SK-N-SH (cell line): Measurements from ENCODE around the gene MYO19. TPM values are rescaled to one million over a fixed set of nuclear protein-coding genes. Genes with fewer than 3 reads are reported as not detected.

Experiments
- CTCF ChIA-PET: fragments of 300-600, 350-600 bp; formaldehyde crosslinking; extraction: SDS; loops from one replicate; lab custom pipeline; 2021; lab: Yijun Ruan, JAX
- POLR2A ChIA-PET: fragments of 350-600 bp; sonication (Branson Sonifier 250); formaldehyde crosslinking; extraction: SDS; loops from one replicate; lab custom pipeline; 2020; ENCODE audit warnings: antibody characterized with exemption, inconsistent platforms; lab: Yijun Ruan, JAX
- DNase-seq: peaks from one replicate; pipeline ENCODE4 v3.0.0; 2012
- H2AFZ ChIP-seq: fragments of 200-600 bp; sonication (generic); 2 replicates; pipeline ENCODE4 v1.8.1; 2016; ENCODE audit warnings: antibody characterized with exemption, mild to moderate bottlenecking, low read depth
- H3F3A ChIP-seq: fragments of 200-600 bp; sonication (generic); replicated peaks from 2 replicates; pipeline ENCODE3; 2016; ENCODE audit warnings: antibody characterized with exemption, mild to moderate bottlenecking; ENCODE audit not compliant: insufficient read depth
- H3K27ac ChIP-seq, 2 experiments: fragments of 200-500 bp in 1 of 2; fragments of 200-600 bp in 1 of 2; sonication (Bioruptor generic) in 1 of 2; sonication (generic), shearing (Covaris generic) in 1 of 2; 2 replicates each; pipeline versions ENCODE4 v1.5.1 to v1.6.1; 2014 to 2016; ENCODE audit warnings: low read depth in 2 of 2, inconsistent platforms in 1 of 2, low read length in 1 of 2, mild to moderate bottlenecking in 1 of 2, mixed read lengths in 1 of 2
- H3K27me3 ChIP-seq: fragments of 200-600 bp; sonication (generic), shearing (Covaris generic); 2 replicates; pipeline ENCODE4 v1.6.1; 2016; ENCODE audit warnings: mixed run types; ENCODE audit not compliant: insufficient read depth
- H3K36me3 ChIP-seq, 2 experiments: fragments of 200-500 bp in 1 of 2; fragments of 200-600 bp in 1 of 2; sonication (Bioruptor generic) in 1 of 2; sonication (generic) in 1 of 2; replicated peaks in 1 of 2; 2 replicates each; pipeline versions ENCODE3 to v1.5.1; 2014 to 2016; ENCODE audit warnings: low read length in 1 of 2, mild to moderate bottlenecking in 1 of 2; ENCODE audit not compliant: insufficient read depth in 2 of 2, control insufficient read depth in 1 of 2
- H3K4me1 ChIP-seq, 2 experiments: fragments of 200-500 bp in 1 of 2; fragments of 200-600 bp in 1 of 2; sonication (Bioruptor generic) in 1 of 2; sonication (generic), shearing (Covaris generic) in 1 of 2; 2 replicates each; pipeline versions ENCODE4 v1.5.1 to v1.6.1; 2014 to 2016; ENCODE audit warnings: low read depth in 1 of 2, low read length in 1 of 2, mixed run types in 1 of 2; ENCODE audit not compliant: insufficient read depth in 2 of 2, control insufficient read depth in 1 of 2
- H3K4me2 ChIP-seq: fragments of 200-600 bp; sonication (generic), shearing (Covaris generic); 2 replicates; pipeline ENCODE4 v1.6.1; 2017; ENCODE audit warnings: mixed run types
- H3K4me3 ChIP-seq, 2 experiments: fragments of 200-500 bp in 1 of 2; fragments of 200-600 bp in 1 of 2; sonication (Bioruptor generic) in 1 of 2; sonication (generic), shearing (Covaris generic) in 1 of 2; 2 replicates each; pipeline versions ENCODE4 v1.5.1 to v1.8.1; 2014 to 2016; ENCODE audit warnings: low read depth in 2 of 2, inconsistent platforms in 1 of 2, low read length in 1 of 2, mild to moderate bottlenecking in 1 of 2, mixed read lengths in 1 of 2, moderate library complexity in 1 of 2
- H3K79me2 ChIP-seq: fragments of 200-600 bp; sonication (generic); 2 replicates; pipeline ENCODE4 v1.8.1; 2017; ENCODE audit warnings: mild to moderate bottlenecking; ENCODE audit not compliant: insufficient read depth
- H3K9ac ChIP-seq: fragments of 200-600 bp; sonication (generic); 2 replicates; pipeline ENCODE4 v1.6.1; 2017; ENCODE audit warnings: mixed run types
- H3K9me2 ChIP-seq: fragments of 200-600 bp; sonication (generic); 2 replicates; pipeline ENCODE4 v1.6.1; 2017; ENCODE audit warnings: mixed run types
- H3K9me3 ChIP-seq: fragments of 200-600 bp; sonication (generic); 2 replicates; pipeline ENCODE4 v1.6.1; 2017; ENCODE audit warnings: mixed run types, mild to moderate bottlenecking, moderate library complexity
- H4K20me1 ChIP-seq: fragments of 200-600 bp; sonication (generic); 2 replicates; pipeline ENCODE4 v1.6.1; 2017; ENCODE audit warnings: mild to moderate bottlenecking, mixed run types; ENCODE audit not compliant: insufficient read depth
- CHD2 ChIP-seq: fragments of 150-350 bp; IDR thresholded peaks from 2 replicates; pipeline ENCODE4 v1.6.1; 2018; ENCODE audit warnings: low read length; ENCODE audit not compliant: partially characterized antibody
- FOSL2 ChIP-seq: IDR thresholded peaks from 2 replicates; pipeline ENCODE4 v1.4.0; 2012; ENCODE audit warnings: low read depth, mild to moderate bottlenecking, moderate library complexity, borderline replicate concordance
- FOXJ3 ChIP-seq: sonication (generic); formaldehyde crosslinking; IDR thresholded peaks from 2 replicates; pipeline ENCODE4 v1.5.1; 2020; ENCODE audit warnings: mild to moderate bottlenecking, missing genetic modification reagents
- JUND ChIP-seq: IDR thresholded peaks from 2 replicates; pipeline ENCODE4 v1.4.0; 2012
- NRF1 ChIP-seq: IDR thresholded peaks from 2 replicates; pipeline ENCODE4 v1.6.1; 2012; ENCODE audit warnings: low read depth, mild to moderate bottlenecking, low read length
- POLR2AphosphoS5 ChIP-seq: IDR thresholded peaks from 2 replicates; pipeline ENCODE4 v1.6.1; 2012; ENCODE audit warnings: low read depth, low read length
- RXRA ChIP-seq: IDR thresholded peaks from 2 replicates; pipeline ENCODE4 v1.4.0; 2012; ENCODE audit warnings: low read depth, mild to moderate bottlenecking, borderline replicate concordance
- WGBS: methylation state at CpG from one replicate; pipeline ENCODE4 v1.1.6; 2017; ENCODE audit warnings: low lambda C conversion rate; 5-methylcytosine and 5-hydroxymethylcytosine counted together
- polyA plus RNA-seq, 3 experiments: library from polyadenylated mRNA; depleted of rRNA; stranded (reverse); fragments of >200 nt; gene quantifications; 2 replicates each; pipeline ENCODE4 v1.2.3, GENCODE V29; 2012
- TF ChIP-seq, protein P1 (sequence below): fragments of 200-600 bp; sonication (generic); IDR thresholded peaks from 2 replicates; pipeline ENCODE4 v1.6.1; 2017; ENCODE audit warnings: antibody characterized with exemption, mild to moderate bottlenecking, moderate library complexity
- TF ChIP-seq, protein P2 (sequence below): IDR thresholded peaks from 2 replicates; pipeline ENCODE4 v1.4.0; 2012; ENCODE audit warnings: low read depth

The MYO19 gene
- polyA plus RNA-seq, 1 of the 3 experiments (the other 2 are of a cell fraction) = 61.6 TPM

DNA sequence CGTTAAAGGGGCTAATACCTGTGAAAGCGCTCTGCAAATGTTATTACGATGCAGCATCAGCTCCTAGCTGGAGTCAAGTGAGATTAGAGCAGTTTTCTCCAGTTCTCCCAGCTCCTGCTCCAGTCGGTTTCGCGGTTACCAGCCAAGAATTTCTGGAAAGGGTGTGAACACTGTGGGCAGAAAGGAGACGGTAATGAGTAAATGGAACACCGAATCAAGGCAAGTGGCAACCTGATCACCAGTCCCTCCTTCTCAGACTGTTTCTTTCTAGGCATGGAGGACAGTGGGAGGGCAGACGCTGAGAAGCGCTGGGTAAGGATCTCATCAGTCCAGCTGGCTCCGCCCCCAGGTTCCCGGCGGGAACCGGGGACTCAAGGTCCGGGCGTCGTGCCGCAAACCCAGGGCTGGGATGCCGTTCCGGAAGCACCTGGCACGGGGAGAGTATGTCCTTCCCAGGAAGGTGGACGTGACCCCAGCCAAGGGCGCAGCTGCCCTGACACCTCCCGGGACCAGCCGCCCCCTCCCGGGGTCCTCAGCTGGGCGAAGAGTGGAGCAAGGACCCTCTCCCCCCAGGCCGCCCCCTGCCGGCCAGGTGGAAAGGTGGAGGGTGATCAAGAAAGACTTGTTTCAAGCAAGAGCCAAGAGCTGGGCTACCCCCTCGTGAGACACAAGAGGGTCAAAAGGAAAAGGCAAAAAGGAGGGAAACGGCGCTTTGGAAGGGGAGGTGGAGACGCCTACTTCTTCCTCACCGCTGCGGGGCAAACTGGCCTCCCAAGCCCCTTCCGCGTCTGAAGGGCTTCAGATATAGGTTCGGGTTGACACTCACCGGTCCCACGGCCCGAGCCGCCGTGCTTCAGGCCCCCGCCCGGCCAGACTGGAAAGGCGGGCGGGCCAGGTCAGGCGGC lies 481 bp downstream of the MYO19 start (continued):
- TF ChIP-seq, protein P1, sequence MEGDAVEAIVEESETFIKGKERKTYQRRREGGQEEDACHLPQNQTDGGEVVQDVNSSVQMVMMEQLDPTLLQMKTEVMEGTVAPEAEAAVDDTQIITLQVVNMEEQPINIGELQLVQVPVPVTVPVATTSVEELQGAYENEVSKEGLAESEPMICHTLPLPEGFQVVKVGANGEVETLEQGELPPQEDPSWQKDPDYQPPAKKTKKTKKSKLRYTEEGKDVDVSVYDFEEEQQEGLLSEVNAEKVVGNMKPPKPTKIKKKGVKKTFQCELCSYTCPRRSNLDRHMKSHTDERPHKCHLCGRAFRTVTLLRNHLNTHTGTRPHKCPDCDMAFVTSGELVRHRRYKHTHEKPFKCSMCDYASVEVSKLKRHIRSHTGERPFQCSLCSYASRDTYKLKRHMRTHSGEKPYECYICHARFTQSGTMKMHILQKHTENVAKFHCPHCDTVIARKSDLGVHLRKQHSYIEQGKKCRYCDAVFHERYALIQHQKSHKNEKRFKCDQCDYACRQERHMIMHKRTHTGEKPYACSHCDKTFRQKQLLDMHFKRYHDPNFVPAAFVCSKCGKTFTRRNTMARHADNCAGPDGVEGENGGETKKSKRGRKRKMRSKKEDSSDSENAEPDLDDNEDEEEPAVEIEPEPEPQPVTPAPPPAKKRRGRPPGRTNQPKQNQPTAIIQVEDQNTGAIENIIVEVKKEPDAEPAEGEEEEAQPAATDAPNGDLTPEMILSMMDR = peak; percentile 66
- TF ChIP-seq NRF1 = no peak
- TF ChIP-seq POLR2AphosphoS5 = 0 out of 2 replicates have a peak, but pooled peaks have one; percentile 19

DNA sequence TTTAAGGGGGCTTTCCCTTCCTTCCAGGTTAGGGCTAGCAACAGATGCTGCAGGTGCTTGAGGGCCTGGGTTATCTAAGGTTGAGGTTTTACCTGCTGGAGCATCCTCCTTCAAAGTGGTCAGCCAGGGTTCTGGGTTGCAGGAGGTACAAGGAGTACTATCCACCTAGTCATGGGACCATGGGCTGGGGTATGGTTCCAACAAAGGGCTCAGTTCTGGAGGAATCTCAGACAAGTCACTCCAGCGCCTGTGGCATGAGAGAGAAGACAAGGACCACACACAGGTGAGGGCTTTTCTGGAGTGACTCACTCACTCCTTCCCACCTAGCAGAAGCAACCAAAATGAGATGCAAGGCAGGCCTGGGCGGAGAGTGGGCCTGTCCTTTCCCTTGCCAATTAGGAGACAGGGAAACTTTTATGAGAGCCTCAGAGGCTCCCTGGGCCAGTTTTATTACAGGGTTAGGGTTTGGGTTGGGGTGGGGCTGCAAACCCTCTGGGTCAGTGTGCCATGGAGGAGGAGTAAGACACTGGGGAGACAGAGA lies 2.2 kb downstream of the MYO19 start:
- DNase-seq = no peak
- no peak overlapping the region for H2AFZ ChIP-seq
- H3K9ac ChIP-seq = no peak overlapping the region
- H3K27ac ChIP-seq = no peak overlapping the region
- H4K20me1 ChIP-seq = no peaks in the 10 kb centered on the region
- no peaks in the 10 kb centered on the region for H3K27me3 ChIP-seq
- no peaks in the 10 kb centered on the region for H3K9me3 ChIP-seq
- H3K79me2 ChIP-seq = peaks cover 38% of the 10 kb centered on the region
- H3K36me3 ChIP-seq = peaks cover 34 to 35% of the 10 kb centered on the region in 2 experiments
- ChIA-PET CTCF (no interaction called here), POLR2A (no interaction called here)
- no peak overlapping the region for H3K4me3 ChIP-seq
- H3K9me2 ChIP-seq = no peaks in the 10 kb centered on the region
- peaks cover 36% of the 10 kb centered on the region for H3F3A ChIP-seq
- TF ChIP-seq FOXJ3 (no peak), CHD2 (no peak)
- peaks cover 0 to 8% of the 10 kb centered on the region in 2 experiments; a peak in 2 of 4 replicates for H3K4me1 ChIP-seq
- 100% methylated on average over 2 of the region's 2 CpGs for WGBS
- no peak overlapping the region for H3K4me2 ChIP-seq

DNA sequence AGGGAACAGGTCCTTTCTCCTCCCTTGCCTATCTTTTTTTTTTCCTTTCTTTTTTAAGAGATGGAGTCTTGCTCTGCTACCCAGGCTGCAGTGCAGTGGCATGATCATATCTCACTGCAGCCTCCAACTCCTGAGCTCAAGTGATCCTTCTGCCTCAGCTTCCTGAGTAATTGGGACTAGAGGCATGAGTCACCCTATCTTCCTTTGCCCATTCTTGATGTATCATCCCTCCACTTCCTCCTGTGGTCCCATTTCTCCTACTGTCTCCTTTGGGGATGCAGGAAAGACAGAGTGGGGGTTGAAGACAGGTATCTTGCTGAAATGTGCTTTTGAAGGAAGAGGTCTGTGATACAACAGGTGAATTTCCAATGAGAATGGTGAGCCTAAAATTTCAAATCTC lies 5.5 kb downstream of the MYO19 start:
- Histone ChIP-seq H3K4me2 (peak overlapping the region; percentile 50; the same call in 1 of the 2 replicates), H3K9me2 (no peaks in the 10 kb centered on the region), H2AFZ (no peak overlapping the region), H4K20me1 (no peaks in the 10 kb centered on the region), H3K9ac (no peak overlapping the region), H3K9me3 (no peaks in the 10 kb centered on the region), H3K27me3 (no peaks in the 10 kb centered on the region), H3K4me1 (peaks cover 0 to 8% of the 10 kb centered on the region in 2 experiments; a peak in 2 of 4 replicates), H3K4me3 (no peak overlapping the region), H3F3A (peaks cover 23% of the 10 kb centered on the region), H3K27ac (peak overlapping the region in 1 of 2 experiments; percentile 43; a peak in 2 of 4 replicates), H3K79me2 (peaks cover 23% of the 10 kb centered on the region), H3K36me3 (peaks cover 51 to 52% of the 10 kb centered on the region in 2 experiments)
- ChIA-PET POLR2A (no interaction called here), CTCF (interaction anchor here (1.0 kb wide), 1 partner anchor 46 kb away, joined by 5 read pairs; no protein-coding TSS in a partner anchor)
- TF ChIP-seq POLR2AphosphoS5 (no peak), JUND (peak; percentile 71), FOSL2 (peak; percentile 71; the same call in 1 of the 2 replicates), RXRA (no peak)
- TF ChIP-seq, protein P2, sequence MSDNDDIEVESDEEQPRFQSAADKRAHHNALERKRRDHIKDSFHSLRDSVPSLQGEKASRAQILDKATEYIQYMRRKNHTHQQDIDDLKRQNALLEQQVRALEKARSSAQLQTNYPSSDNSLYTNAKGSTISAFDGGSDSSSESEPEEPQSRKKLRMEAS = 0 out of 2 replicates have a peak, but pooled peaks have one; percentile 31
- DNase-seq = no peak
